K562 (cell line): ENCODE data around the gene MAGEA4. TPM values are rescaled to one million over a fixed set of nuclear protein-coding genes. Genes with fewer than 3 reads are reported as not detected.

Source experiments
- ATAC-seq: fragments of 200-7000 bp; cut with Tn5 transposase; 3 replicates; pipeline ENCODE4 v1.9.1; 2020; ENCODE audit warnings: moderate library complexity
- BruUV-seq: library from RNA; stranded (reverse); fragments of 400-500 nt; replicated peaks from 2 replicates; lab custom pipeline; 2021; lab: Mats Ljungman, UMichigan
- CTCF ChIA-PET: fragments of 300-600 bp; formaldehyde crosslinking; extraction: SDS; loops from one replicate; lab custom pipeline; 2021; ENCODE audit warnings: low intra/inter-chr PET ratio; lab: Yijun Ruan, JAX
- POLR2A ChIA-PET: fragments of 300-600, 350-650 bp; sonication (Branson Sonifier 250); formaldehyde crosslinking; extraction: SDS; loops from one replicate; lab custom pipeline; 2021; ENCODE audit warnings: antibody characterized with exemption, inconsistent platforms; lab: Yijun Ruan, JAX
- DNase-seq, 4 experiments: peaks; one replicate each; pipeline versions ENCODE4 v3.0.0 to v3.0.0-alpha.2; 2011 to 2018; ENCODE audit warnings: low spot score in 3 of 4, mixed read lengths in 3 of 4; ENCODE audit errors: extremely low read depth in 1 of 4
- FAIRE-seq: peaks from 2 replicates; lab custom pipeline; 2011; peaks lifted over from hg19 to GRCh38; lab: Jason Lieb, UNC
- H2AFZ ChIP-seq: 2 replicates; pipeline ENCODE4 v1.6.0; 2011; ENCODE audit warnings: low read depth, low read length, control low read depth, inconsistent platforms
- H3K27ac ChIP-seq: fragments of 200-600 bp; 3 replicates; pipeline ENCODE4 v1.8.0; 2011; ENCODE audit warnings: low read depth, mild to moderate bottlenecking, control low read depth, inconsistent platforms, low read length, moderate library complexity, mixed read lengths; ENCODE audit errors: extremely low read depth
- H3K27me3 ChIP-seq, 2 experiments: fragments of 300-600 bp in 1 of 2; 2 replicates in 1 of 2; 3 replicates in 1 of 2; pipeline versions ENCODE4 v1.6.0 to v1.8.0; 2011; ENCODE audit warnings: inconsistent platforms in 2 of 2, low read length in 2 of 2, mild to moderate bottlenecking in 1 of 2, mixed read lengths in 1 of 2, moderate library complexity in 1 of 2; ENCODE audit not compliant: control insufficient read depth in 2 of 2, insufficient read depth in 2 of 2
- H3K36me3 ChIP-seq: fragments of 300-600 bp; 3 replicates; pipeline ENCODE4 v1.8.0; 2011; ENCODE audit warnings: mild to moderate bottlenecking, low read length, inconsistent platforms; ENCODE audit not compliant: control insufficient read depth, insufficient read depth
- H3K4me1 ChIP-seq, 2 experiments: fragments of 200-600 bp in 1 of 2; replicated peaks in 1 of 2; 2 replicates in 1 of 2; 3 replicates in 1 of 2; pipeline versions ENCODE4 v1.5.1 to v1.8.0; 2011; ENCODE audit warnings: inconsistent platforms in 2 of 2, low read length in 2 of 2, mild to moderate bottlenecking in 1 of 2, mixed read lengths in 1 of 2, moderate library complexity in 1 of 2; ENCODE audit not compliant: control insufficient read depth in 2 of 2, insufficient read depth in 2 of 2
- H3K4me2 ChIP-seq: 2 replicates; pipeline ENCODE4 v1.6.1; 2011; ENCODE audit warnings: low read length, control low read depth, inconsistent platforms, mixed read lengths; ENCODE audit not compliant: insufficient read depth
- H3K4me3 ChIP-seq: fragments of 200-600 bp; sonication (generic), shearing (Covaris generic); 2 replicates; pipeline ENCODE4 v1.5.1; 2016; ENCODE audit warnings: control low read depth, inconsistent platforms
- H3K79me2 ChIP-seq: fragments of 200-600 bp; 3 replicates; pipeline ENCODE4 v1.8.0; 2011; ENCODE audit warnings: low read length, inconsistent platforms; ENCODE audit not compliant: control insufficient read depth, insufficient read depth
- H3K9ac ChIP-seq, 2 experiments: 2 replicates each; pipeline versions ENCODE4 v1.6.0 to v1.6.1; 2011; ENCODE audit warnings: low read depth in 2 of 2, low read length in 2 of 2, control low read depth in 1 of 2, inconsistent platforms in 1 of 2, mild to moderate bottlenecking in 1 of 2, mixed read lengths in 1 of 2; ENCODE audit not compliant: insufficient read depth in 1 of 2
- H3K9me1 ChIP-seq: one replicate; pipeline ENCODE4 v1.6.0; 2011; ENCODE audit warnings: inconsistent platforms, mild to moderate bottlenecking, low read length, moderate library complexity; ENCODE audit not compliant: control insufficient read depth, insufficient read depth
- H3K9me3 ChIP-seq: replicated peaks from 2 replicates; pipeline ENCODE4 v1.5.1; 2011; ENCODE audit warnings: low read depth, low read length, inconsistent platforms; ENCODE audit not compliant: control insufficient read depth, insufficient read depth
- H4K20me1 ChIP-seq: replicated peaks from 2 replicates; pipeline ENCODE4 v1.6.1; 2011; ENCODE audit warnings: low read length, inconsistent platforms, mixed read lengths; ENCODE audit not compliant: control insufficient read depth, insufficient read depth
- DMBX1 ChIP-seq: fragments of 250-450 bp; sonication (Bioruptor Pico); IDR thresholded peaks from 2 replicates; pipeline ENCODE4 v1.8.0; 2022; ENCODE audit warnings: inconsistent platforms, mild to moderate bottlenecking, moderate library complexity, borderline replicate concordance
- HIVEP1 ChIP-seq: fragments of 250-450 bp; sonication (Bioruptor Pico); IDR thresholded peaks from 2 replicates; pipeline ENCODE4 v1.4.0; 2020; ENCODE audit warnings: mild to moderate bottlenecking
- HNRNPLL ChIP-seq: fragments of 200-400 bp; formaldehyde crosslinking; IDR thresholded peaks from 2 replicates; pipeline ENCODE4 v1.6.1; 2017; ENCODE audit warnings: low read length, low read depth, mild to moderate bottlenecking; ENCODE audit not compliant: poor library complexity, severe bottlenecking
- MAFG ChIP-seq: fragments of 450-650 bp; conservative IDR thresholded peaks from 2 replicates; pipeline ENCODE4 v1.6.1; 2016; ENCODE audit warnings: missing genetic modification characterization, missing compliant biosample characterization
- MTA1 ChIP-seq: fragments of 450-650 bp; IDR thresholded peaks from 2 replicates; pipeline ENCODE4 v1.6.1; 2017; ENCODE audit warnings: borderline replicate concordance
- MYBL2 ChIP-seq, 2 experiments: fragments of 450-650 bp in 1 of 2; sonication (generic) in 1 of 2; formaldehyde crosslinking in 1 of 2; IDR thresholded peaks; 2 replicates each; pipeline versions ENCODE4 v1.6.1 to v1.8.1; 2017 to 2022; ENCODE audit warnings: borderline replicate concordance in 1 of 2, inconsistent platforms in 1 of 2, low read depth in 1 of 2, mild to moderate bottlenecking in 1 of 2, missing genetic modification reagents in 1 of 2, moderate library complexity in 1 of 2
- PATZ1 ChIP-seq: fragments of 250-450 bp; sonication (Bioruptor Pico); IDR thresholded peaks from 2 replicates; pipeline ENCODE4 v1.5.0; 2020; ENCODE audit warnings: mild to moderate bottlenecking, borderline replicate concordance
- PREB ChIP-seq: sonication (generic); formaldehyde crosslinking; IDR thresholded peaks from 2 replicates; pipeline ENCODE4 v1.8.1; 2023; ENCODE audit warnings: mild to moderate bottlenecking, missing genetic modification reagents
- SREBF1 ChIP-seq: fragments of 150-350 bp; IDR thresholded peaks from 2 replicates; pipeline ENCODE4 v1.6.1; 2014; ENCODE audit warnings: antibody characterized with exemption, low read depth, low read length, borderline replicate concordance
- THAP7 ChIP-seq: fragments of 250-450 bp; sonication (Bioruptor Pico); IDR thresholded peaks from 2 replicates; pipeline ENCODE4 v1.5.0; 2021
- WGBS: fragments of 100-300 bp; shearing (Covaris generic); methylation state at CpG from one replicate; pipeline ENCODE4 v1.1.6; 2016; ENCODE audit warnings: low coverage, mixed read lengths; ENCODE audit not compliant: insufficient coverage; ENCODE audit errors: missing lambda C conversion rate; 5-methylcytosine and 5-hydroxymethylcytosine counted together
- in situ Hi-C: fragments of 300-500 bp; cut with MboI; formaldehyde crosslinking; loops from 4 replicates; pipeline ENCODE4 v1.15.0; 2018; ENCODE audit warnings: inconsistent platforms, mixed read lengths
- intact Hi-C: fragments of 100-400 bp; cut with micrococcal nuclease; formaldehyde crosslinking; loops from 2 replicates; pipeline ENCODE4 v1.14.2; 2022
- polyA plus RNA-seq, 8 experiments: library from polyadenylated mRNA; depleted of rRNA in 4 of 8; stranded (reverse) in 5 of 8; unstranded in 3 of 8; fragments of >200 nt; fragmentation: Nextera tagmentation in 2 of 8; fragmentation: Illumina TruSeq in 1 of 8; extraction: Ambion mirVana in 2 of 8; extraction: Trizol in 1 of 8; gene quantifications; 2 replicates each; pipeline versions ENCODE4 v1.2.1 to v1.2.3, GENCODE V29; 2011 to 2014; ENCODE audit warnings: inconsistent platforms in 1 of 8, missing spikeins in 1 of 8
- total RNA-seq, 7 experiments: library from RNA; depleted of rRNA in 6 of 7; stranded (reverse); fragments of >200 nt in 6 of 7; fragmentation: Illumina TruSeq in 2 of 7; extraction: Trizol in 2 of 7; gene quantifications; 2 replicates each; pipeline versions ENCODE4 v1.2.1 to v1.2.3, GENCODE V29; 2011 to 2021; ENCODE audit warnings: low replicate concordance in 1 of 7
- TF ChIP-seq, protein P1 (sequence below): fragments of 450-650 bp; IDR thresholded peaks from one replicate; pipeline ENCODE4 v1.6.1; 2018; ENCODE audit warnings: mild to moderate bottlenecking, moderate library complexity; ENCODE audit not compliant: partially characterized antibody

The MAGEA4 gene
- total and polyA plus RNA-seq, 9 of the 15 experiments (the other 6 are each of a cell fraction or from before 2014, with no cell fraction given), result 0.42 to 1.9 (median 0.69) TPM

- TF ChIP-seq THAP7 (CRISPR knock-in tag) (no peak), MAFG (tag) (no peak), HIVEP1 (CRISPR knock-in tag) (no peak)
These were observed 23.3 kb upstream of the MAGEA4 start (continued) for GRCh38 chrX:151889421-151889820.

DNA sequence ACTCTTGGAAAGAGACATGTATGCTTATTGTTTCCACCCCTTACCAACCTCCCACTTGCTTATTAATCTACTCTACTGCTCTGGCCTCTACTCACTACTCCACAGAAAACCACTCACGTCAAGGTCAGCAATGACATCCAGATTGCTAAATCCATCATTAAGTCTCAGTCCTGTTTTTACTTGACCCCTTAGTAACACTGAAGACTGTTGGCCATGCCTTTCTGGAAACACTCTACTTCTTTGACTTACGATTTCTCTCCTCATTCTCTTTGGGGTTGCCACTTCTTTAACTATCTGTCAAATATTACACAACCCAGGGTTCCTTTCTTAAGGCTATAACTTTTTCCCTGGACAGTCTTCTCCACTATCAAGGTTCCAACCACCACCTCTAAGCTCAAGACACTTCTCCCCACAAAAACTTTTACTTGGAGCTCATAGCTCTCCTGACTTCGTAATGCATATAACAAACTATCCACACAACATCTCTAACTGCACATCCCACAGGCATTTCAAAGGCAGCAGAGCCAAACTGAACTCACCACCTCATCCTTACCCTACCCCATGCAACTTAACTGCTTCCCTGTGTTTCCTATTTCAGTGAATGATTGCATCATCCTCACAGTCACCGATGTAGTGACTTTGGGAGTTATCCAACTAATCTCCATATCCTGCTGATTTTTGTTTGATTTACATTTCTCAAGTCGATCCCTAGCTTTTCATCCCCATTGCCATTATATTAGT, 15.8 kb upstream of the MAGEA4 start:
- Histone ChIP-seq H3K36me3 (no peaks in the 10 kb centered on the region), H3K9me1 (no peaks in the 10 kb centered on the region), H3K27me3 (no peaks in the 10 kb centered on the region), H4K20me1 (no peaks in the 10 kb centered on the region), H2AFZ (peak overlapping the region; percentile 40; the same call in 1 of the 2 replicates), H3K9me3 (no peaks in the 10 kb centered on the region), H3K4me1 (peaks cover 0 to 10% of the 10 kb centered on the region in 2 experiments; a peak in 2 of 5 replicates), H3K4me2 (peak overlapping the region; percentile 10; the same call in 1 of the 2 replicates), H3K9ac (no peak overlapping the region), H3K27ac (0 out of 3 replicates have a peak overlapping the region, but pooled peaks have one; percentile 20), H3K4me3 (no peak overlapping the region), H3K79me2 (no peaks in the 10 kb centered on the region)
- CTCF ChIA-PET, result no interaction called here
- in situ Hi-C loops, result no loop called here
- POLR2A ChIA-PET, result no interaction called here
- DNase-seq, result peak in 1 of 4 experiments; percentile 20
- FAIRE-seq, result no peak
- intact Hi-C loops, result no loop called here
- WGBS, result 6% methylated on average over 5 of the region's 5 CpGs
- peak; percentile 91 for ATAC-seq
- no TSS peak for BruUV-seq
- TF ChIP-seq, protein P1, sequence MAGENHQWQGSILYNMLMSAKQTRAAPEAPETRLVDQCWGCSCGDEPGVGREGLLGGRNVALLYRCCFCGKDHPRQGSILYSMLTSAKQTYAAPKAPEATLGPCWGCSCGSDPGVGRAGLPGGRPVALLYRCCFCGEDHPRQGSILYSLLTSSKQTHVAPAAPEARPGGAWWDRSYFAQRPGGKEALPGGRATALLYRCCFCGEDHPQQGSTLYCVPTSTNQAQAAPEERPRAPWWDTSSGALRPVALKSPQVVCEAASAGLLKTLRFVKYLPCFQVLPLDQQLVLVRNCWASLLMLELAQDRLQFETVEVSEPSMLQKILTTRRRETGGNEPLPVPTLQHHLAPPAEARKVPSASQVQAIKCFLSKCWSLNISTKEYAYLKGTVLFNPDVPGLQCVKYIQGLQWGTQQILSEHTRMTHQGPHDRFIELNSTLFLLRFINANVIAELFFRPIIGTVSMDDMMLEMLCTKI, result no peak
- TF ChIP-seq SREBF1 (no peak), DMBX1 (CRISPR knock-in tag) (no peak), PREB (no peak), HNRNPLL (no peak), PATZ1 (no peak), MYBL2 (IDR thresholded peaks at IDR 0.05; ENCODE audit: low read depth) (no peak), MYBL2 (CRISPR knock-in tag; IDR thresholded peaks at IDR 0.05; ENCODE audit: borderline replicate concordance) (no peak), MTA1 (peak; percentile 37; the same call in 1 of the 2 replicates)
